Mucosa of gallbladder (tissue), 1 donor: Measurements from ENCODE around the gene ZNF180. TPM values are rescaled to one million over a fixed set of nuclear protein-coding genes. Genes with fewer than 3 reads are reported as not detected.
"Not testable (repeated sequence)": the region's sequence is repeated elsewhere in the genome, so short reads cannot be mapped to it uniquely, and the experiment has no call there.

Source experiments
- DNase-seq: peaks from one replicate; pipeline ENCODE4 v3.0.0-alpha.2; 2020; ENCODE audit warnings: low spot score
- total RNA-seq: library from RNA; stranded (reverse); gene quantifications from one replicate; pipeline ENCODE4 v1.2.1, GENCODE V29; 2021
- donor health status: DM: no; HTN: no; CAD: no.

ZNF180 gene
- total RNA-seq, 1 donor from 2014 or later = 8.2 TPM

GRCh38 chr19:44498988-44499387, 1.3 kb downstream of the ZNF180 start:
- no peak for DNase-seq

GRCh38 chr19:44496711-44497110, 3.6 kb downstream of the ZNF180 start:
- no peak for DNase-seq

GRCh38 chr19:44476559-44477408, 23.5 kb downstream of the ZNF180 start:
- DNase-seq = no peak

GRCh38 chr19:44468730-44469129, 31.6 kb downstream of the ZNF180 start:
- DNase-seq = not testable (repeated sequence)

GRCh38 chr19:44462600-44463286, 37.6 kb downstream of the ZNF180 start:
- not testable (repeated sequence) for DNase-seq

- not testable (repeated sequence) for DNase-seq
Observed at GRCh38 chr19:44456016-44456415, 44.3 kb downstream of the ZNF180 start.

- no peak for DNase-seq
Observed at GRCh38 chr19:44455100-44455499, 45.2 kb downstream of the ZNF180 start.

- DNase-seq = no peak
Observed at GRCh38 chr19:44452367-44452766, 48.0 kb downstream of the ZNF180 start.

- DNase-seq = no peak
Observed at GRCh38 chr19:44451687-44452086, 48.6 kb downstream of the ZNF180 start.

- DNase-seq = peak; percentile 92
Observed at GRCh38 chr19:44447916-44448674, 52.2 kb downstream of the ZNF180 start, which contains the start of gene ZNF229. TSS of gene ZNF229 (minus strand) at chr19:44448472. CDS start at chr19:44442847, 5,625 bp downstream.

- DNase-seq = no peak
Observed at GRCh38 chr19:44438441-44438840, 61.9 kb downstream of the ZNF180 start.

- no peak for DNase-seq
Observed at GRCh38 chr19:44435441-44435840, 64.9 kb downstream of the ZNF180 start.

- DNase-seq = no peak
Observed at GRCh38 chr19:44430956-44431355, 69.4 kb downstream of the ZNF180 start.

Other genes starting within 250 kb of the ZNF180 start
- 3.1 TPM for gene ZNF233, start 240.6 kb downstream of the ZNF180 start, total RNA-seq
- gene ZNF235, start 195.5 kb downstream of the ZNF180 start, total RNA-seq = 6.8 TPM
- 6.0 TPM for gene ZNF112, start 143.8 kb downstream of the ZNF180 start, total RNA-seq
- gene ZNF285, start 98.9 kb downstream of the ZNF180 start, total RNA-seq = 5.5 TPM
- gene ZNF229, start 52.0 kb downstream of the ZNF180 start, total RNA-seq = 7.3 TPM
- gene CEACAM20, start 29.2 kb upstream of the ZNF180 start, total RNA-seq = 0.12 TPM
- gene IGSF23, start 113.0 kb upstream of the ZNF180 start, total RNA-seq = not detected
- gene PVR, start 143.4 kb upstream of the ZNF180 start, total RNA-seq = 42.8 TPM
- 10.9 TPM for gene CEACAM19, start 171.0 kb upstream of the ZNF180 start, total RNA-seq
- gene CEACAM16, start 198.6 kb upstream of the ZNF180 start, total RNA-seq = 0.12 TPM
- 44.3 TPM for gene BCL3, start 248.2 kb upstream of the ZNF180 start, total RNA-seq